IMR-90 (cell line): ENCODE data around the gene SLC12A6. TPM values are rescaled to one million over a fixed set of nuclear protein-coding genes. Genes with fewer than 3 reads are reported as not detected.

Source experiments
- ATAC-seq: fragments of 200-7000 bp; cut with Tn5 transposase; 2 replicates; pipeline ENCODE4 v1.9.1; 2020; ENCODE audit warnings: low read depth, mild to moderate bottlenecking, moderate library complexity
- BruUV-seq: library from RNA; stranded (reverse); fragments of 400-500 nt; replicated peaks from 2 replicates; lab custom pipeline; 2021; lab: Mats Ljungman, UMichigan
- CTCF ChIA-PET: fragments of 300-600 bp; formaldehyde crosslinking; extraction: SDS; loops from one replicate; lab custom pipeline; 2021; ENCODE audit warnings: antibody characterized with exemption; lab: Yijun Ruan, JAX
- POLR2A ChIA-PET: fragments of 300-600 bp; sonication (Branson Sonifier 250); formaldehyde crosslinking; loops from one replicate; lab custom pipeline; 2022; ENCODE audit warnings: antibody characterized with exemption; ENCODE audit not compliant: unreplicated experiment; lab: Charles Lee
- DNase-seq: peaks from one replicate; pipeline ENCODE4 v3.0.0; 2013
- H2AFZ ChIP-seq: replicated peaks from 2 replicates; pipeline ENCODE3; 2013; ENCODE audit warnings: low read length, mild to moderate bottlenecking; ENCODE audit not compliant: poor library complexity
- H2AK5ac ChIP-seq: 2 replicates; pipeline ENCODE4 v1.6.1; 2013; ENCODE audit warnings: low read depth, low read length, inconsistent platforms
- H2AK9ac ChIP-seq: replicated peaks from 2 replicates; pipeline ENCODE3; 2013; ENCODE audit warnings: mild to moderate bottlenecking, low read depth, low read length, moderate library complexity; ENCODE audit not compliant: poor library complexity
- H2BK120ac ChIP-seq: 2 replicates; pipeline ENCODE4 v1.6.1; 2013; ENCODE audit warnings: low read depth, low read length, inconsistent platforms
- H2BK15ac ChIP-seq: 3 replicates; pipeline ENCODE4 v1.6.1; 2013; ENCODE audit warnings: low read depth, low read length, inconsistent platforms
- H2BK20ac ChIP-seq: 2 replicates; pipeline ENCODE4 v1.6.1; 2013; ENCODE audit warnings: low read depth, mild to moderate bottlenecking, inconsistent platforms, low read length, moderate library complexity
- H2BK5ac ChIP-seq: 2 replicates; pipeline ENCODE4 v1.6.1; 2013; ENCODE audit warnings: mild to moderate bottlenecking, low read depth, low read length, inconsistent platforms; ENCODE audit not compliant: poor library complexity, severe bottlenecking
- H3K14ac ChIP-seq: replicated peaks from 2 replicates; pipeline ENCODE4 v1.6.1; 2013; ENCODE audit warnings: low read depth, low read length, inconsistent platforms
- H3K18ac ChIP-seq: 2 replicates; pipeline ENCODE4 v1.6.1; 2013; ENCODE audit warnings: low read depth, low read length, control low read depth
- H3K23ac ChIP-seq: 2 replicates; pipeline ENCODE4 v1.6.1; 2013; ENCODE audit warnings: low read depth, low read length, inconsistent platforms
- H3K27ac ChIP-seq: 2 replicates; pipeline ENCODE4 v1.5.1; 2013; ENCODE audit warnings: mild to moderate bottlenecking, control low read depth, low read length; ENCODE audit not compliant: insufficient read depth
- H3K27me3 ChIP-seq: 2 replicates; pipeline ENCODE4 v1.6.1; 2013; ENCODE audit warnings: low read length; ENCODE audit not compliant: control insufficient read depth, insufficient read depth
- H3K36me3 ChIP-seq: 2 replicates; pipeline ENCODE4 v1.6.1; 2013; ENCODE audit warnings: low read length, mixed read lengths; ENCODE audit not compliant: control insufficient read depth, insufficient read depth
- H3K4ac ChIP-seq: 2 replicates; pipeline ENCODE4 v1.6.1; 2013; ENCODE audit warnings: low read depth, low read length, inconsistent platforms
- H3K4me1 ChIP-seq: 2 replicates; pipeline ENCODE4 v1.6.1; 2013; ENCODE audit warnings: low read length, mixed read lengths; ENCODE audit not compliant: control insufficient read depth, insufficient read depth
- H3K4me2 ChIP-seq: 2 replicates; pipeline ENCODE4 v1.6.1; 2013; ENCODE audit warnings: low read depth, mild to moderate bottlenecking, control low read depth, low read length, moderate library complexity
- H3K4me3 ChIP-seq: 2 replicates; pipeline ENCODE4 v1.5.1; 2013; ENCODE audit warnings: low read depth, mild to moderate bottlenecking, control low read depth, low read length, moderate library complexity; ENCODE audit not compliant: insufficient read depth
- H3K56ac ChIP-seq: 2 replicates; pipeline ENCODE4 v1.6.1; 2013; ENCODE audit warnings: low read length, inconsistent platforms; ENCODE audit not compliant: insufficient read depth; ENCODE audit errors: extremely low read depth
- H3K79me1 ChIP-seq, 2 experiments: 2 replicates each; pipeline ENCODE4 v1.6.1; 2013; ENCODE audit warnings: low read length in 2 of 2, inconsistent platforms in 1 of 2, low read depth in 1 of 2
- H3K9ac ChIP-seq: 2 replicates; pipeline ENCODE4 v1.6.1; 2013; ENCODE audit warnings: low read depth, low read length, control low read depth
- H3K9me1 ChIP-seq: 2 replicates; pipeline ENCODE4 v1.6.1; 2013; ENCODE audit warnings: low read length, inconsistent platforms; ENCODE audit not compliant: insufficient read depth
- H3K9me3 ChIP-seq: 2 replicates; pipeline ENCODE4 v1.6.1; 2013; ENCODE audit warnings: low read length; ENCODE audit not compliant: control insufficient read depth, insufficient read depth
- H4K20me1 ChIP-seq: 2 replicates; pipeline ENCODE4 v1.6.1; 2013; ENCODE audit warnings: low read length, inconsistent platforms; ENCODE audit not compliant: insufficient read depth
- H4K5ac ChIP-seq: 2 replicates; pipeline ENCODE4 v1.6.1; 2013; ENCODE audit warnings: mild to moderate bottlenecking, low read depth, low read length, control low read depth
- H4K8ac ChIP-seq, 2 experiments: 2 replicates each; pipeline ENCODE4 v1.6.1; 2013; ENCODE audit warnings: low read depth in 2 of 2, low read length in 2 of 2, control low read depth in 1 of 2, inconsistent platforms in 1 of 2
- H4K91ac ChIP-seq: 2 replicates; pipeline ENCODE4 v1.6.1; 2013; ENCODE audit warnings: low read depth, low read length, inconsistent platforms; ENCODE audit not compliant: insufficient read depth
- BHLHE40 ChIP-seq: fragments of 150-350 bp; IDR thresholded peaks from 2 replicates; pipeline ENCODE4 v1.6.1; 2016; ENCODE audit warnings: mild to moderate bottlenecking, low read depth, low read length
- CEBPB ChIP-seq: IDR thresholded peaks from 2 replicates; pipeline ENCODE4 v1.6.1; 2012; ENCODE audit warnings: low read depth, low read length, improper control_type of control experiment
- CHD1 ChIP-seq: IDR thresholded peaks from 2 replicates; pipeline ENCODE4 v1.6.1; 2012; ENCODE audit warnings: low read depth, low read length, improper control_type of control experiment
- CTCF ChIP-seq: conservative IDR thresholded peaks from 2 replicates; pipeline ENCODE4 v1.5.1; 2012; ENCODE audit warnings: mild to moderate bottlenecking, low read depth, low read length, improper control_type of control experiment
- ELK1 ChIP-seq: fragments of 150-350 bp; IDR thresholded peaks from 2 replicates; pipeline ENCODE4 v1.6.1; 2016; ENCODE audit warnings: low read depth, mild to moderate bottlenecking, low read length, moderate library complexity, borderline replicate concordance
- MXI1 ChIP-seq: IDR thresholded peaks from 2 replicates; pipeline ENCODE4 v1.6.1; 2012; ENCODE audit warnings: low read depth, mild to moderate bottlenecking, low read length, moderate library complexity, borderline replicate concordance
- NFE2L2 ChIP-seq: fragments of 150-350 bp; IDR thresholded peaks from 2 replicates; pipeline ENCODE4 v1.6.1; 2016; ENCODE audit warnings: low read depth, mild to moderate bottlenecking, low read length
- POLR2A ChIP-seq: IDR thresholded peaks from 2 replicates; pipeline ENCODE4 v1.6.1; 2012; ENCODE audit warnings: mild to moderate bottlenecking, low read depth, low read length
- RAD21 ChIP-seq: IDR thresholded peaks from 2 replicates; pipeline ENCODE4 v1.6.1; 2012; ENCODE audit warnings: low read length, improper control_type of control experiment
- RFX5 ChIP-seq: IDR thresholded peaks from 2 replicates; pipeline ENCODE4 v1.8.0; 2012; ENCODE audit warnings: low read depth, mild to moderate bottlenecking, low read length, moderate library complexity
- WGBS, 2 experiments: methylation state at CpG; one replicate each; pipeline versions ENCODE4 v1.1.5 to v1.1.7; 2013; ENCODE audit warnings: missing lambda C conversion rate in 2 of 2; ENCODE audit not compliant: insufficient read length in 1 of 2; ENCODE audit errors: extremely low coverage in 2 of 2; 5-methylcytosine and 5-hydroxymethylcytosine counted together
- dilution Hi-C: fragments of 300-500 bp; cut with HindIII; formaldehyde crosslinking; loops from one replicate; pipeline ENCODE4 v1.14.3; 2018; ENCODE audit warnings: low sequenced_read_pairs; ENCODE audit not compliant: unreplicated experiment
- in situ Hi-C: fragments of 300-500 bp; cut with MboI; formaldehyde crosslinking; loops from 3 replicates; pipeline ENCODE4 v1.14.3; 2019; ENCODE audit warnings: low sequenced_read_pairs, inconsistent platforms, mixed read lengths
- intact Hi-C: fragments of 100-400 bp; cut with micrococcal nuclease; formaldehyde crosslinking; loops from 2 replicates; pipeline ENCODE4 v1.10.0; 2022
- polyA plus RNA-seq, 3 experiments: library from polyadenylated mRNA; depleted of rRNA; stranded (reverse); fragments of >200 nt; gene quantifications; 2 replicates each; pipeline ENCODE4 v1.2.3, GENCODE V29; 2012; ENCODE audit warnings: low replicate concordance in 1 of 3
- total RNA-seq: library from RNA; depleted of rRNA; stranded (reverse); fragments of >200 nt; gene quantifications from 2 replicates; pipeline ENCODE4 v1.2.3, GENCODE V29; 2012

The SLC12A6 gene
- total and polyA plus RNA-seq, 2 of the 4 experiments (the other 2 are of a cell fraction) = 7.7 to 10.2 TPM

- Histone ChIP-seq H2AFZ (no peak overlapping the region), H3K9me3 (no peaks in the 10 kb centered on the region), H2AK9ac (no peak overlapping the region), H3K79me1 (peaks cover 0 to 4% of the 10 kb centered on the region in 2 experiments; a peak in 1 of 4 replicates), H4K91ac (no peak overlapping the region), H3K27me3 (no peaks in the 10 kb centered on the region), H3K4ac (no peak overlapping the region), H3K27ac (no peak overlapping the region), H3K18ac (no peak overlapping the region), H3K56ac (no peak overlapping the region), H2BK20ac (no peak overlapping the region), H3K4me1 (no peaks in the 10 kb centered on the region), H3K4me3 (no peak overlapping the region), H2BK120ac (no peak overlapping the region), H3K4me2 (no peak overlapping the region), H3K14ac (no peak overlapping the region), H3K23ac (no peak overlapping the region), H2BK5ac (no peak overlapping the region), H3K36me3 (no peaks in the 10 kb centered on the region), H3K9ac (no peak overlapping the region), H4K20me1 (no peaks in the 10 kb centered on the region), H2AK5ac (no peak overlapping the region), H4K5ac (no peak overlapping the region), H3K9me1 (peaks cover 2% of the 10 kb centered on the region; the same call in 1 of the 2 replicates), H4K8ac (no peak overlapping the region), H2BK15ac (no peak overlapping the region)
- intact Hi-C loops (no loop called here), in situ Hi-C loops (loop anchor here (5.0 to 10.0 kb wide), 2 partner anchors 112 to 149 kb away; partner anchors contain the start of genes EMC7 and PGBD4), dilution Hi-C loops (no loop called here)
- POLR2A ChIA-PET = no interaction called here
- 42% methylated on average over 2 of the region's 3 CpGs; no CpG with 5 or more reads in 1 of the 2 experiments for WGBS, 2 experiments
- no TSS peak for BruUV-seq
- ATAC-seq = no peak
- DNase-seq = no peak
- TF ChIP-seq RAD21 = no peak
- no peak for TF ChIP-seq MXI1
- no peak for TF ChIP-seq CEBPB
- no peak for TF ChIP-seq CHD1
- no peak for TF ChIP-seq CTCF
- no peak for TF ChIP-seq BHLHE40
- no peak for TF ChIP-seq RFX5
- no peak for TF ChIP-seq NFE2L2
- TF ChIP-seq ELK1 = no peak
- TF ChIP-seq POLR2A = no peak
- CTCF ChIA-PET = no interaction called here
These were observed 123.4 kb downstream of the SLC12A6 start for GRCh38 chr15:34214135-34214534.
